ENCODE measurements around the gene HSCB. TPM values are rescaled to one million over a fixed set of nuclear protein-coding genes. Genes with fewer than 3 reads are reported as not detected.

HSCB gene
- polyA plus RNA-seq, 1 donor (not counting 4 experiments of a cell fraction or from before 2014, with no cell fraction given) = 12.5 TPM

- no peaks in the 10 kb centered on the region for H4K20me1 ChIP-seq (ENCODE audit: control insufficient read depth, extremely low read depth, insufficient read depth, low read length)
- peaks cover 13% of the 10 kb centered on the region for H3K79me2 ChIP-seq (ENCODE audit: control insufficient read depth, insufficient read depth, low read length)
- DNase-seq (ENCODE audit: low read depth, low spot score) (no peak), FAIRE-seq (no peak)
- dilution Hi-C loops (cut with MboI; ENCODE audit: extremely low pct_ligation_motif_present, low sequenced_read_pairs) = no loop called here
- H2AFZ ChIP-seq (ENCODE audit: control insufficient read depth, low read length) = no peak overlapping the region
- no peaks in the 10 kb centered on the region for H3K4me1 ChIP-seq (ENCODE audit: control insufficient read depth, extremely low read depth, insufficient read depth, low read length)
- H3K27me3 ChIP-seq (ENCODE audit: control insufficient read depth, extremely low read depth, insufficient read depth, low read length) = no peaks in the 10 kb centered on the region
- H3K27ac ChIP-seq (ENCODE audit: control insufficient read depth, insufficient read depth, low read length) = no peak overlapping the region
- no peak overlapping the region for H3K9ac ChIP-seq (ENCODE audit: control insufficient read depth, extremely low read depth, insufficient read depth, low read length)
- H3K4me3 ChIP-seq (ENCODE audit: control insufficient read depth in 2 of 3, extremely low read depth in 1 of 3, insufficient read depth in 2 of 3, low read depth in 1 of 3, low read length in 3 of 3) = no peak overlapping the region
- H3K9me1 ChIP-seq (ENCODE audit: control insufficient read depth, extremely low read depth, insufficient read depth, low read length) = no peaks in the 10 kb centered on the region
- no peaks in the 10 kb centered on the region for H3K9me3 ChIP-seq (ENCODE audit: control insufficient read depth, low read depth, low read length)
- no peak overlapping the region for H3K4me2 ChIP-seq (ENCODE audit: control insufficient read depth, extremely low read depth, insufficient read depth, low read depth, low read length)
- TF ChIP-seq CTCF (optimal IDR thresholded peaks at IDR 0.05 in 1 of 3, IDR thresholded peaks at IDR 0.05 in 1 of 3, conservative IDR thresholded peaks at IDR 0.05 in 1 of 3; ENCODE audit: extremely low read depth in 1 of 3, insufficient read depth in 2 of 3, low read length in 3 of 3) (no peak), EZH2 (IDR thresholded peaks at IDR 0.05; ENCODE audit: low read length) (no peak)
- peaks cover 0 to 11% of the 10 kb centered on the region in 2 experiments for H3K36me3 ChIP-seq (ENCODE audit: control insufficient read depth in 2 of 2, extremely low read depth in 1 of 2, insufficient read depth in 2 of 2, low read length in 2 of 2)
Measured at GRCh38 chr22:28734393-28734792, 7.4 kb upstream of the HSCB start.

DNA sequence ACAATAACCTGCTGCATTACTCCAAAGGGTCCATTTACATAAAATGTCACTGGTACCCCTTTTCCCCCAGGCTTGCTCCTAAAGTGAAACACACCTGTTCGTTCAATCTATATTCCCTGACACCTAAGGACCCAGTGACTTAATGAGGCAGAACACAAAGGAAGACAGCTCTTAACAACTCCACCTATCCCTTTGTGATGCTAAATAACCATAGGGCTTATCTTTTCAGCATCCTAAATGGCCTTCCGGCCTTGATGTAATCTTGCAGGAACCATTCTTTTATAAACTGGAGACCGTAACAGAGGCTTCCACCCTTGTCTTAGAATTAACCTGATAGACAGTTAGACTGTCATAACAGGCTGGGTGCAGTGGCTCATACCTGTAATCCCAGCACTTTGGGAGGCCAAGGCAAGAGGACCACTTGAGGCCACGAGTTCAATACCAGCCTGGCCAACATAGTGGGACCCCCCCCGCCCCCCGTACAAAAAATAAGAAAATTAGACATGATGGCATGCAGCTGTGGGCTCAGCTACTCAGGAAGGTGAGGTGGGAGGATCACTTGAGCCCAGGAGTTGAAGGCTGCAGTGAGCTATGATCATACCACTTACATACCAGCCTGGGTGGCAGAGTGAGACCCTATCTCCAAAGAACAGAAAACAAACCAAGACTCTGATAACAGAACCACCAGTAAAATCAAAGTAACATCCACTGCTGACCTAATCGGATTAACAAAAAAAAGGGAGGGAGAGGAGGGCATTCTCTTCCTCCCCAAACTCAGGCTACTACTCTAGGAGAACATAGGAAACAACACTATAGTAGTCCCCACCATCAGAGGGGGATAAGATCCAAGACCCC lies 5.3 kb upstream of the HSCB start:
- H3K27ac ChIP-seq (ENCODE audit: control insufficient read depth, insufficient read depth, low read length) = no peak overlapping the region
- H3K9ac ChIP-seq (ENCODE audit: control insufficient read depth, extremely low read depth, insufficient read depth, low read length) = no peak overlapping the region
- H3K36me3 ChIP-seq (ENCODE audit: control insufficient read depth in 2 of 2, extremely low read depth in 1 of 2, insufficient read depth in 2 of 2, low read length in 2 of 2) = peaks cover 0 to 11% of the 10 kb centered on the region in 2 experiments
- FAIRE-seq = no peak
- dilution Hi-C loops (cut with MboI; ENCODE audit: extremely low pct_ligation_motif_present, low sequenced_read_pairs) = no loop called here
- no peaks in the 10 kb centered on the region for H3K27me3 ChIP-seq (ENCODE audit: control insufficient read depth, extremely low read depth, insufficient read depth, low read length)
- H2AFZ ChIP-seq (ENCODE audit: control insufficient read depth, low read length) = no peak overlapping the region
- H3K9me1 ChIP-seq (ENCODE audit: control insufficient read depth, extremely low read depth, insufficient read depth, low read length) = no peaks in the 10 kb centered on the region
- H3K79me2 ChIP-seq (ENCODE audit: control insufficient read depth, insufficient read depth, low read length) = peaks cover 22% of the 10 kb centered on the region
- H3K4me2 ChIP-seq (ENCODE audit: control insufficient read depth, extremely low read depth, insufficient read depth, low read depth, low read length) = no peak overlapping the region
- H4K20me1 ChIP-seq (ENCODE audit: control insufficient read depth, extremely low read depth, insufficient read depth, low read length) = no peaks in the 10 kb centered on the region
- DNase-seq (ENCODE audit: low read depth, low spot score) = no peak
- TF ChIP-seq CTCF (optimal IDR thresholded peaks at IDR 0.05 in 1 of 3, IDR thresholded peaks at IDR 0.05 in 1 of 3, conservative IDR thresholded peaks at IDR 0.05 in 1 of 3; ENCODE audit: extremely low read depth in 1 of 3, insufficient read depth in 2 of 3, low read length in 3 of 3) (no peak), EZH2 (IDR thresholded peaks at IDR 0.05; ENCODE audit: low read length) (no peak)
- peaks cover 3% of the 10 kb centered on the region for H3K4me1 ChIP-seq (ENCODE audit: control insufficient read depth, extremely low read depth, insufficient read depth, low read length)
- no peak overlapping the region for H3K4me3 ChIP-seq (ENCODE audit: control insufficient read depth in 2 of 3, extremely low read depth in 1 of 3, insufficient read depth in 2 of 3, low read depth in 1 of 3, low read length in 3 of 3)
- H3K9me3 ChIP-seq (ENCODE audit: control insufficient read depth, low read depth, low read length) = no peaks in the 10 kb centered on the region
